ENCODE measurements around the gene SYCP2. TPM values are rescaled to one million over a fixed set of nuclear protein-coding genes. Genes with fewer than 3 reads are reported as not detected.

SYCP2 gene
- total RNA-seq, 1 donor from 2014 or later: 7.6 TPM

- intact Hi-C loops (cut with micrococcal nuclease): no loop called here
Observed at GRCh38 chr20:59824711-59825562, 108.5 kb downstream of the SYCP2 start.

GRCh38 chr20:59823491-59824259, 109.8 kb downstream of the SYCP2 start:
- intact Hi-C loops (cut with micrococcal nuclease): no loop called here

- intact Hi-C loops (cut with micrococcal nuclease): no loop called here
Observed at GRCh38 chr20:59823030-59823423, 110.4 kb downstream of the SYCP2 start.

GRCh38 chr20:59822291-59823029, 111.0 kb downstream of the SYCP2 start:
- intact Hi-C loops (cut with micrococcal nuclease): no loop called here

- intact Hi-C loops (cut with micrococcal nuclease): no loop called here
Observed at GRCh38 chr20:59821788-59822187, 111.6 kb downstream of the SYCP2 start.

- intact Hi-C loops (cut with micrococcal nuclease): no loop called here
Observed at GRCh38 chr20:59821201-59821600, 112.2 kb downstream of the SYCP2 start.

GRCh38 chr20:59820204-59821041, 113.0 kb downstream of the SYCP2 start:
- intact Hi-C loops (cut with micrococcal nuclease): no loop called here

- intact Hi-C loops (cut with micrococcal nuclease): no loop called here
Observed at GRCh38 chr20:59819496-59820203, 113.8 kb downstream of the SYCP2 start.

- intact Hi-C loops (cut with micrococcal nuclease): no loop called here
Observed at GRCh38 chr20:59818911-59819310, 114.5 kb downstream of the SYCP2 start.

GRCh38 chr20:59817846-59818615, 115.4 kb downstream of the SYCP2 start:
- intact Hi-C loops (cut with micrococcal nuclease): no loop called here

GRCh38 chr20:59817406-59817805, 116.0 kb downstream of the SYCP2 start:
- intact Hi-C loops (cut with micrococcal nuclease): no loop called here

- intact Hi-C loops (cut with micrococcal nuclease): no loop called here
Observed at GRCh38 chr20:59816146-59816738, 117.2 kb downstream of the SYCP2 start.

- intact Hi-C loops (cut with micrococcal nuclease): no loop called here
Observed at GRCh38 chr20:59814840-59815340, 118.5 kb downstream of the SYCP2 start.

GRCh38 chr20:59813948-59814839, 119.2 kb downstream of the SYCP2 start:
- intact Hi-C loops (cut with micrococcal nuclease): no loop called here
